SK-N-SH (cell line): ENCODE results near the gene SLC25A29. TPM values are rescaled to one million over a fixed set of nuclear protein-coding genes. Genes with fewer than 3 reads are reported as not detected.

Source experiments
- CTCF ChIA-PET: fragments of 300-600, 350-600 bp; formaldehyde crosslinking; extraction: SDS; loops from one replicate; lab custom pipeline; 2021; lab: Yijun Ruan, JAX
- POLR2A ChIA-PET: fragments of 350-600 bp; sonication (Branson Sonifier 250); formaldehyde crosslinking; extraction: SDS; loops from one replicate; lab custom pipeline; 2020; ENCODE audit warnings: antibody characterized with exemption, inconsistent platforms; lab: Yijun Ruan, JAX
- DNase-seq: peaks from one replicate; pipeline ENCODE4 v3.0.0; 2012
- H2AFZ ChIP-seq: fragments of 200-600 bp; sonication (generic); 2 replicates; pipeline ENCODE4 v1.8.1; 2016; ENCODE audit warnings: antibody characterized with exemption, mild to moderate bottlenecking, low read depth
- H3F3A ChIP-seq: fragments of 200-600 bp; sonication (generic); replicated peaks from 2 replicates; pipeline ENCODE3; 2016; ENCODE audit warnings: antibody characterized with exemption, mild to moderate bottlenecking; ENCODE audit not compliant: insufficient read depth
- H3K27ac ChIP-seq, 2 experiments: fragments of 200-500 bp in 1 of 2; fragments of 200-600 bp in 1 of 2; sonication (Bioruptor generic) in 1 of 2; sonication (generic), shearing (Covaris generic) in 1 of 2; 2 replicates each; pipeline versions ENCODE4 v1.5.1 to v1.6.1; 2014 to 2016; ENCODE audit warnings: low read depth in 2 of 2, inconsistent platforms in 1 of 2, low read length in 1 of 2, mild to moderate bottlenecking in 1 of 2, mixed read lengths in 1 of 2
- H3K27me3 ChIP-seq: fragments of 200-600 bp; sonication (generic), shearing (Covaris generic); 2 replicates; pipeline ENCODE4 v1.6.1; 2016; ENCODE audit warnings: mixed run types; ENCODE audit not compliant: insufficient read depth
- H3K36me3 ChIP-seq, 2 experiments: fragments of 200-500 bp in 1 of 2; fragments of 200-600 bp in 1 of 2; sonication (Bioruptor generic) in 1 of 2; sonication (generic) in 1 of 2; replicated peaks in 1 of 2; 2 replicates each; pipeline versions ENCODE3 to v1.5.1; 2014 to 2016; ENCODE audit warnings: low read length in 1 of 2, mild to moderate bottlenecking in 1 of 2; ENCODE audit not compliant: insufficient read depth in 2 of 2, control insufficient read depth in 1 of 2
- H3K4me1 ChIP-seq, 2 experiments: fragments of 200-500 bp in 1 of 2; fragments of 200-600 bp in 1 of 2; sonication (Bioruptor generic) in 1 of 2; sonication (generic), shearing (Covaris generic) in 1 of 2; 2 replicates each; pipeline versions ENCODE4 v1.5.1 to v1.6.1; 2014 to 2016; ENCODE audit warnings: low read depth in 1 of 2, low read length in 1 of 2, mixed run types in 1 of 2; ENCODE audit not compliant: insufficient read depth in 2 of 2, control insufficient read depth in 1 of 2
- H3K4me2 ChIP-seq: fragments of 200-600 bp; sonication (generic), shearing (Covaris generic); 2 replicates; pipeline ENCODE4 v1.6.1; 2017; ENCODE audit warnings: mixed run types
- H3K4me3 ChIP-seq, 2 experiments: fragments of 200-500 bp in 1 of 2; fragments of 200-600 bp in 1 of 2; sonication (Bioruptor generic) in 1 of 2; sonication (generic), shearing (Covaris generic) in 1 of 2; 2 replicates each; pipeline versions ENCODE4 v1.5.1 to v1.8.1; 2014 to 2016; ENCODE audit warnings: low read depth in 2 of 2, inconsistent platforms in 1 of 2, low read length in 1 of 2, mild to moderate bottlenecking in 1 of 2, mixed read lengths in 1 of 2, moderate library complexity in 1 of 2
- H3K79me2 ChIP-seq: fragments of 200-600 bp; sonication (generic); 2 replicates; pipeline ENCODE4 v1.8.1; 2017; ENCODE audit warnings: mild to moderate bottlenecking; ENCODE audit not compliant: insufficient read depth
- H3K9ac ChIP-seq: fragments of 200-600 bp; sonication (generic); 2 replicates; pipeline ENCODE4 v1.6.1; 2017; ENCODE audit warnings: mixed run types
- H3K9me2 ChIP-seq: fragments of 200-600 bp; sonication (generic); 2 replicates; pipeline ENCODE4 v1.6.1; 2017; ENCODE audit warnings: mixed run types
- H3K9me3 ChIP-seq: fragments of 200-600 bp; sonication (generic); 2 replicates; pipeline ENCODE4 v1.6.1; 2017; ENCODE audit warnings: mixed run types, mild to moderate bottlenecking, moderate library complexity
- H4K20me1 ChIP-seq: fragments of 200-600 bp; sonication (generic); 2 replicates; pipeline ENCODE4 v1.6.1; 2017; ENCODE audit warnings: mild to moderate bottlenecking, mixed run types; ENCODE audit not compliant: insufficient read depth
- CHD2 ChIP-seq: fragments of 150-350 bp; IDR thresholded peaks from 2 replicates; pipeline ENCODE4 v1.6.1; 2018; ENCODE audit warnings: low read length; ENCODE audit not compliant: partially characterized antibody
- CTCF ChIP-seq: fragments of 200-600 bp; sonication (generic); IDR thresholded peaks from 2 replicates; pipeline ENCODE4 v1.6.1; 2017; ENCODE audit warnings: antibody characterized with exemption, mild to moderate bottlenecking, moderate library complexity
- ELF1 ChIP-seq: IDR thresholded peaks from 2 replicates; pipeline ENCODE4 v1.4.0; 2012
- EP300 ChIP-seq, 2 experiments: IDR thresholded peaks; 2 replicates each; pipeline versions ENCODE4 v1.4.0 to v1.6.1; 2012; ENCODE audit warnings: borderline replicate concordance in 1 of 2, low read depth in 1 of 2, low read length in 1 of 2
- FOSL2 ChIP-seq: IDR thresholded peaks from 2 replicates; pipeline ENCODE4 v1.4.0; 2012; ENCODE audit warnings: low read depth, mild to moderate bottlenecking, moderate library complexity, borderline replicate concordance
- FOXJ3 ChIP-seq: sonication (generic); formaldehyde crosslinking; IDR thresholded peaks from 2 replicates; pipeline ENCODE4 v1.5.1; 2020; ENCODE audit warnings: mild to moderate bottlenecking, missing genetic modification reagents
- GATA2 ChIP-seq: sonication (generic); formaldehyde crosslinking; IDR thresholded peaks from 2 replicates; pipeline ENCODE4 v1.5.0; 2020; ENCODE audit warnings: mild to moderate bottlenecking, missing genetic modification reagents
- JUND ChIP-seq: IDR thresholded peaks from 2 replicates; pipeline ENCODE4 v1.4.0; 2012
- MEF2A ChIP-seq: IDR thresholded peaks from 2 replicates; pipeline ENCODE4 v1.4.0; 2012; ENCODE audit warnings: low read depth, borderline replicate concordance
- MXI1 ChIP-seq: IDR thresholded peaks from 2 replicates; pipeline ENCODE4 v1.6.1; 2012; ENCODE audit warnings: mild to moderate bottlenecking, low read depth, low read length, improper control_type of control experiment
- NFIC ChIP-seq: IDR thresholded peaks from 2 replicates; pipeline ENCODE4 v1.4.0; 2012; ENCODE audit warnings: borderline replicate concordance
- POLR2AphosphoS5 ChIP-seq: IDR thresholded peaks from 2 replicates; pipeline ENCODE4 v1.6.1; 2012; ENCODE audit warnings: low read depth, low read length
- RFX5 ChIP-seq: IDR thresholded peaks from 2 replicates; pipeline ENCODE4 v1.6.1; 2012; ENCODE audit warnings: mild to moderate bottlenecking, improper control_type of control experiment, low read length
- RXRA ChIP-seq: IDR thresholded peaks from 2 replicates; pipeline ENCODE4 v1.4.0; 2012; ENCODE audit warnings: low read depth, mild to moderate bottlenecking, borderline replicate concordance
- SIN3A ChIP-seq: IDR thresholded peaks from 2 replicates; pipeline ENCODE4 v1.6.1; 2012; ENCODE audit warnings: low read depth, mild to moderate bottlenecking, low read length, moderate library complexity, borderline replicate concordance
- SMC3 ChIP-seq: IDR thresholded peaks from 2 replicates; pipeline ENCODE4 v1.6.1; 2012; ENCODE audit warnings: low read depth, low read length, improper control_type of control experiment
- TAF1 ChIP-seq: IDR thresholded peaks from 2 replicates; pipeline ENCODE4 v1.6.1; 2012; ENCODE audit warnings: low read depth, mild to moderate bottlenecking, low read length, moderate library complexity, borderline replicate concordance
- TCF12 ChIP-seq: IDR thresholded peaks from 2 replicates; pipeline ENCODE4 v1.4.0; 2012
- TEAD4 ChIP-seq: IDR thresholded peaks from 2 replicates; pipeline ENCODE4 v1.4.0; 2012; ENCODE audit warnings: mild to moderate bottlenecking, borderline replicate concordance; ENCODE audit not compliant: insufficient read depth
- USF1 ChIP-seq: IDR thresholded peaks from 2 replicates; pipeline ENCODE4 v1.4.0; 2012; ENCODE audit warnings: low read depth, borderline replicate concordance
- WGBS: methylation state at CpG from one replicate; pipeline ENCODE4 v1.1.6; 2017; ENCODE audit warnings: low lambda C conversion rate; 5-methylcytosine and 5-hydroxymethylcytosine counted together
- polyA plus RNA-seq, 3 experiments: library from polyadenylated mRNA; depleted of rRNA; stranded (reverse); fragments of >200 nt; gene quantifications; 2 replicates each; pipeline ENCODE4 v1.2.3, GENCODE V29; 2012

Gene SLC25A29
- polyA plus RNA-seq, 1 of the 3 experiments (the other 2 are of a cell fraction): 66.9 TPM

GRCh38 chr14:100348253-100348729 is 42.0 kb upstream of the SLC25A29 start:
- no peaks in the 10 kb centered on the region for H3K79me2 ChIP-seq
- no peak overlapping the region for H3K9ac ChIP-seq
- no peak overlapping the region for H3K4me2 ChIP-seq
- H3K36me3 ChIP-seq: peaks cover 20 to 52% of the 10 kb centered on the region in 2 experiments
- no peak overlapping the region for H2AFZ ChIP-seq
- H3K9me2 ChIP-seq: no peaks in the 10 kb centered on the region
- no peak for TF ChIP-seq EP300 (IDR thresholded peaks at IDR 0.05; ENCODE audit: borderline replicate concordance in 1 of 2, low read depth in 1 of 2, low read length in 1 of 2)
- TF ChIP-seq TEAD4: no peak
- TF ChIP-seq GATA2 (CRISPR knock-in tag): no peak
- no peak for TF ChIP-seq TAF1
- TF ChIP-seq SMC3: no peak
- no peak for TF ChIP-seq MEF2A
- TF ChIP-seq TCF12: no peak
- no peak for TF ChIP-seq SIN3A
- TF ChIP-seq NFIC: no peak
- TF ChIP-seq RFX5: no peak
- no peak for TF ChIP-seq MXI1
- TF ChIP-seq FOSL2: no peak
- TF ChIP-seq ELF1: no peak
- no peak for TF ChIP-seq RXRA
- TF ChIP-seq POLR2AphosphoS5: no peak
- TF ChIP-seq CTCF: no peak
- TF ChIP-seq JUND: no peak
- TF ChIP-seq CHD2: no peak
- TF ChIP-seq USF1: no peak
- TF ChIP-seq FOXJ3 (CRISPR knock-in tag): no peak
- H3K27ac ChIP-seq: no peak overlapping the region
- CTCF ChIA-PET: no interaction called here
- no peaks in the 10 kb centered on the region for H3F3A ChIP-seq
- H3K4me1 ChIP-seq: peaks cover 0 to 3% of the 10 kb centered on the region in 2 experiments; a peak in 1 of 4 replicates
- POLR2A ChIA-PET: no interaction called here
- WGBS: 97% methylated on average over 9 of the region's 12 CpGs
- no peaks in the 10 kb centered on the region for H3K27me3 ChIP-seq
- no peaks in the 10 kb centered on the region for H4K20me1 ChIP-seq
- DNase-seq: no peak
- no peaks in the 10 kb centered on the region for H3K9me3 ChIP-seq
- H3K4me3 ChIP-seq: no peak overlapping the region
